Esophagus squamous epithelium (tissue), 5 donors: ENCODE measurements around the gene METTL16. TPM values are rescaled to one million over a fixed set of nuclear protein-coding genes. Genes with fewer than 3 reads are reported as not detected.
A peak's percentile ranks its signal among the peaks of the same experiment; 100 is the strongest.

Experiments
- DNase-seq: peaks from one replicate; lab custom pipeline; 2025; lab: John Stamatoyannopoulos, UW
- H3K27ac ChIP-seq, 4 donors: fragments of 200-600 bp; sonication (generic); one replicate each; pipeline ENCODE4 v1.5.1; 2016 to 2019; ENCODE audit warnings: mild to moderate bottlenecking in 1 of 4
- H3K27me3 ChIP-seq, 4 donors: fragments of 200-600 bp; sonication (generic); 1 replicate in 3 of 4; 2 replicates in 1 of 4; pipeline versions ENCODE4 v1.5.1 to v1.6.0; 2017 to 2021; ENCODE audit warnings: antibody characterized with exemption in 1 of 4
- H3K36me3 ChIP-seq, 3 donors: fragments of 200-600 bp; sonication (generic); one replicate each; pipeline ENCODE4 v1.5.1; 2016 to 2019
- H3K4me1 ChIP-seq, 3 donors: fragments of 200-600 bp; sonication (generic); one replicate each; pipeline ENCODE4 v1.5.1; 2017 to 2019
- H3K4me3 ChIP-seq, 4 donors: fragments of 200-600 bp; sonication (generic); 1 replicate in 3 of 4; 2 replicates in 1 of 4; pipeline ENCODE4 v1.5.1; 2016 to 2019; ENCODE audit warnings: mild to moderate bottlenecking in 2 of 4, moderate library complexity in 1 of 4
- H3K9me3 ChIP-seq, 3 donors: fragments of 200-600 bp; sonication (generic); one replicate each; pipeline ENCODE4 v1.5.1; 2016 to 2019
- POLR2A ChIP-seq, 4 donors: fragments of 450-650 bp; IDR thresholded peaks; one replicate each; pipeline ENCODE4 v1.6.1; 2017; ENCODE audit warnings: antibody characterized with exemption in 4 of 4, mild to moderate bottlenecking in 4 of 4, moderate library complexity in 3 of 4
- WGBS, 2 donors: methylation state at CpG; one replicate each; pipeline ENCODE4 v1.1.5; 2018; 5-methylcytosine and 5-hydroxymethylcytosine counted together
- intact Hi-C: fragments of 100-400 bp; cut with DNase I; formaldehyde crosslinking; loops from one replicate; pipeline ENCODE4 v1.15.0; 2022
- total RNA-seq, 4 donors: library from RNA; depleted of rRNA; stranded (reverse); fragments of >200 nt; gene quantifications; one replicate each; pipeline ENCODE4 v1.1.0, GENCODE V29; 2016
- TF ChIP-seq, protein P1 (sequence below), 6 experiments: fragments of 450-650 bp in 4 of 6; fragments of 200-600 bp in 2 of 6; sonication (generic) in 2 of 6; IDR thresholded peaks; one replicate each; pipeline ENCODE4 v1.5.1; 2016 to 2019; ENCODE audit warnings: antibody characterized with exemption in 6 of 6, mild to moderate bottlenecking in 4 of 6, moderate library complexity in 4 of 6
- donor health status: DM: yes; HTN: yes; CAD: no.

The METTL16 gene
- total RNA-seq, 4 donors from 2014 or later, result 12.5 to 31.5 (median 25.3) TPM

DNA sequence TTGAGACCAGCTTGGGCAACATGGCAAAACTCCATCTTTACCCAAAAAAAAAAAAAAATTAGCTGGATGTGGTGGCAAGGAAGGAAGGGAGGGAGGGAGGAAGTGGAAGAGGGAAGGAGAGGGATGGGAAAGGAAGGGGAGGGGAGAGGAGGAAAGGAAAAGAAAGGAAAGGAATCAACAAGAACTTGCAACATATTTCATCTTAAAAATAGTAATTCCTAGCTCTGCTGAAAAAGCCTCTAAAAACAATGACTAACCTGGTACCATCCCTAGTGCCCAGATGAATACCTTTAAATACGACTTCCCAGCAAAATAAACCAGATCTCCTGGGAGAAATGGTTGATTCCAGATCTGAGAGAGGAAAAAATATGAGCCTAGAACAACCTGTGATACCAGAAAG, 83.8 kb downstream of the METTL16 start:
- TF ChIP-seq, protein P1, sequence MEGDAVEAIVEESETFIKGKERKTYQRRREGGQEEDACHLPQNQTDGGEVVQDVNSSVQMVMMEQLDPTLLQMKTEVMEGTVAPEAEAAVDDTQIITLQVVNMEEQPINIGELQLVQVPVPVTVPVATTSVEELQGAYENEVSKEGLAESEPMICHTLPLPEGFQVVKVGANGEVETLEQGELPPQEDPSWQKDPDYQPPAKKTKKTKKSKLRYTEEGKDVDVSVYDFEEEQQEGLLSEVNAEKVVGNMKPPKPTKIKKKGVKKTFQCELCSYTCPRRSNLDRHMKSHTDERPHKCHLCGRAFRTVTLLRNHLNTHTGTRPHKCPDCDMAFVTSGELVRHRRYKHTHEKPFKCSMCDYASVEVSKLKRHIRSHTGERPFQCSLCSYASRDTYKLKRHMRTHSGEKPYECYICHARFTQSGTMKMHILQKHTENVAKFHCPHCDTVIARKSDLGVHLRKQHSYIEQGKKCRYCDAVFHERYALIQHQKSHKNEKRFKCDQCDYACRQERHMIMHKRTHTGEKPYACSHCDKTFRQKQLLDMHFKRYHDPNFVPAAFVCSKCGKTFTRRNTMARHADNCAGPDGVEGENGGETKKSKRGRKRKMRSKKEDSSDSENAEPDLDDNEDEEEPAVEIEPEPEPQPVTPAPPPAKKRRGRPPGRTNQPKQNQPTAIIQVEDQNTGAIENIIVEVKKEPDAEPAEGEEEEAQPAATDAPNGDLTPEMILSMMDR (IDR thresholded peaks at IDR 0.05), result no peak
- no peak for TF ChIP-seq POLR2A (IDR thresholded peaks at IDR 0.05)
- Histone ChIP-seq H3K4me1 (peaks cover 0 to 11% (median 0%) of the 10 kb centered on the region in 3 donors), H3K4me3 (no peak overlapping the region), H3K9me3 (no peaks in the 10 kb centered on the region), H3K27me3 (no peaks in the 10 kb centered on the region), H3K27ac (no peak overlapping the region), H3K36me3 (peaks cover 0 to 41% (median 4%) of the 10 kb centered on the region in 3 donors)
- intact Hi-C loops, result no loop called here
- no peak for DNase-seq
- 85 to 100% methylated on average over 1 of the region's 1 CpG for WGBS, 2 donors

DNA sequence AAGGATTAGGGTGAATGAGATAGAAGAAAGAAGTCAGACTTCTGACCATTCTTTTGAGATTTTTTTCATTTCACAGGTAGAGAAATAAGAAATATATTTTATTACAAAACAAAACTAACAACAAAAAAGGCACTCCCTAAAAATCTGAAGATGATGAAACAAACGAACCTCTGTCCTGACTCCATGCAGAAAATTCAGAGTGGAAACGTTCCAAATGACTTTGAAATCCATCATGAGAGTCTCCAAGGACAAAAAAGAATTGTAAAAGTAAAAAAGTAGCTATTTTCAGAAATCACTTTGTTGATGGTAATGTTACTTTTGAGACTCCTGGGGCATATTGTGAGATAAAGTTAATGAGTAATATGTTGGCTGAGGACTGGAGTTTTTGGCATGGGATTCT, 84.5 kb downstream of the METTL16 start:
- Histone ChIP-seq H3K4me1 (peaks cover 0 to 18% (median 0%) of the 10 kb centered on the region in 3 donors), H3K27me3 (no peaks in the 10 kb centered on the region), H3K4me3 (no peak overlapping the region), H3K36me3 (peaks cover 0 to 34% (median 0%) of the 10 kb centered on the region in 3 donors), H3K9me3 (no peaks in the 10 kb centered on the region), H3K27ac (no peak overlapping the region)
- TF ChIP-seq POLR2A (IDR thresholded peaks at IDR 0.05), result no peak
- TF ChIP-seq, protein P1 (IDR thresholded peaks at IDR 0.05), result no peak
- intact Hi-C loops, result no loop called here
- DNase-seq, result no peak
- 59 to 70% methylated on average over 2 of the region's 2 CpGs for WGBS, 2 donors

DNA sequence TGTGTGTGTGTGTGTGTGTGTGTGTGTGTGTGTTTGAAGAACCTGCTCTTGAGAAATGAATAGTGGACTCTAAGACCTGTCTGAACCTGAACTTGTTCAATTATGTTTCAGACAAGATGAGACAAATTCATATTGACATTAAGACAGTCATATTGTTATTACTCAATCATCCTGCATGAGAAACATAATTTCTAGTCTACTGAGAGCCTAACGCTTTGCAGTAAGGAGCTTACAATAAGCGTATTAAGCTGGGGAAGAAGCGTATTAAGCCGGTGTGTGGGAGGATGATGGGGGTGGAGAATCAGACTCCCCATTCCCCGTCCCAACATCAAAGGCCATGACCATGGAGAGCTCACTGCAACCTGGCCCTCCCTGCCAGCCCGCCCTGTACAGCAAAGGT, 88.4 kb downstream of the METTL16 start:
- H3K9me3 ChIP-seq, result no peaks in the 10 kb centered on the region
- TF ChIP-seq POLR2A (IDR thresholded peaks at IDR 0.05), result no peak
- TF ChIP-seq, protein P1 (IDR thresholded peaks at IDR 0.05), result no peak
- no peak overlapping the region for H3K4me3 ChIP-seq
- peak overlapping the region; percentile 70 to 79 (median 76) for H3K27ac ChIP-seq
- peaks cover 0 to 46% (median 4%) of the 10 kb centered on the region in 3 donors for H3K4me1 ChIP-seq
- intact Hi-C loops, result no loop called here
- no peak for DNase-seq
- no peaks in the 10 kb centered on the region for H3K27me3 ChIP-seq
- WGBS, 2 donors, result 41 to 56% methylated on average over 6 of the region's 6 CpGs
- H3K36me3 ChIP-seq, result peaks cover 0 to 50% (median 13%) of the 10 kb centered on the region in 3 donors

DNA sequence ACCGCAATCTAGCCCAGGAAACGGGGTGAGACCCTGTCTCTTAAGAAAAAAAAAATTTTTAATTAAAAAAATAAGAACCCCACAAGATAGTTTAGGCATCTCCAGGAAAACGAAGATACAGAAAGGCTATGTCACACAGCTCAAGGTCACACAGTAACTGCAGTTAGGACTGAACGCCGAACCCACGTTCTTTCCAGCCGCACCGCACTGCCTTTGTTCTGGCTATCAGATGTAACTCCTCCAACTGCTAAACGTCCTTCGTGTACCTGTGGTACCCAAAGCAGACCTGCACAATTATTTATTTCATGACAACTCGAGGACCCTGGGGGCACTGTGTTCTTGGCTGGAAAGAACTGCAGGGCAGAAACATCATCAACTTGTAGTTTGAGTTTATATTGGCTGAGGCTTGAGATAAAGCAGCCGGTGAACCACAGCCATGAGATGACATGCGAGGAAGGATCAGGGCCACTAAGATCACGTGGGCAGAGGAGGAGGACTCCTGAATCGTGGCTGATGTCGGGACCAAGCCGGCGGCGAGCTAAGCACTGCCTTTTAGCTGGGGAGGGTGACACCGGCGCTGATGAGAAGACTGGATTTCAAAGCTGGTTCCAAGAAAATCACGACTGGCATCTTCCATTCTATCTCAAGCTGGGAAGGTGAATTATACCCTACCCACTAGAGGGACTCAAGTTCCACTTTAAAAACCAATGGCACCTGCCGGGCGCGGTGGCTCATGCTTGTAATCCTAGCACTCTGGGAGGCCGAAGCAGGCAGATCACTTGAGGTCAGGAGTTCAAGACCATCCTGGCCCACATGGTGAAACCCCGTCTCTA, 90.2 kb downstream of the METTL16 start:
- DNase-seq, result no peak
- H3K4me1 ChIP-seq, result peaks cover 0 to 55% (median 4%) of the 10 kb centered on the region in 3 donors
- WGBS, 2 donors, result 81 to 90% methylated on average over 16 to 23 of the region's 27 CpGs
- no peaks in the 10 kb centered on the region for H3K27me3 ChIP-seq
- intact Hi-C loops, result no loop called here
- TF ChIP-seq, protein P1 (IDR thresholded peaks at IDR 0.05), result peak in 4 of 6 experiments; percentile 12 to 50 (median 36)
- TF ChIP-seq POLR2A (IDR thresholded peaks at IDR 0.05), result no peak
- H3K9me3 ChIP-seq, result no peaks in the 10 kb centered on the region
- H3K36me3 ChIP-seq, result peaks cover 0 to 62% (median 13%) of the 10 kb centered on the region in 3 donors
- H3K4me3 ChIP-seq, result no peak overlapping the region
- peak overlapping the region in 3 of 4 donors; percentile 74 to 78 (median 77) for H3K27ac ChIP-seq

DNA sequence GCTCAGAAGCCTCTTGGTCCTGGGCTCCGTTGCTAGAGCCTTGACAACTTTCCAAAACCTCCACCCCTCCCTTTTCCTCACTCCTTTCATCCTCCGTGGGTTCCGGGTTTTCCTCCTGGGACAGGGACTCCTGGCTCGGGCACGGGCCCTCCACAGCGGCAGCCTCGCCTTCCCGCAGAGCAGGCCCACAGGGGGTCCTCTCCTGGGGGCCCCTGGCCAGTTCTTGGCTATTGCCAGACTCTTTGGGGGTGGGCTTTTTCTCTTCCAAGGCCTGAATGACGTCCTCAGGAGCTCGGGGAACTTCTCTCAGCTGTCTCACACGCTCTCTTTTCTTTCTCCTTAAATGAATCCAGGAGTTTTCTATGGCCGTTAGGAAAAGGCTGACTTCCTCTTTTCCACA, 91.5 kb downstream of the METTL16 start:
- intact Hi-C loops, result no loop called here
- 82 to 89% methylated on average over 12 of the region's 12 CpGs for WGBS, 2 donors
- TF ChIP-seq, protein P1 (IDR thresholded peaks at IDR 0.05), result no peak
- TF ChIP-seq POLR2A (IDR thresholded peaks at IDR 0.05), result no peak
- Histone ChIP-seq H3K9me3 (no peaks in the 10 kb centered on the region), H3K4me1 (peaks cover 4 to 67% (median 6%) of the 10 kb centered on the region in 3 donors), H3K4me3 (no peak overlapping the region), H3K36me3 (peaks cover 0 to 50% (median 13%) of the 10 kb centered on the region in 3 donors), H3K27me3 (no peaks in the 10 kb centered on the region), H3K27ac (peak overlapping the region in 1 of 4 donors; percentile 55)
- no peak for DNase-seq
